ENCODE data around the gene GRM4.

Gene GRM4

GRCh38 chr6:34142061-34142998 lies 3.6 kb downstream of the GRM4 start:
- DNase-seq (ENCODE audit: low spot score): no peak

DNA sequence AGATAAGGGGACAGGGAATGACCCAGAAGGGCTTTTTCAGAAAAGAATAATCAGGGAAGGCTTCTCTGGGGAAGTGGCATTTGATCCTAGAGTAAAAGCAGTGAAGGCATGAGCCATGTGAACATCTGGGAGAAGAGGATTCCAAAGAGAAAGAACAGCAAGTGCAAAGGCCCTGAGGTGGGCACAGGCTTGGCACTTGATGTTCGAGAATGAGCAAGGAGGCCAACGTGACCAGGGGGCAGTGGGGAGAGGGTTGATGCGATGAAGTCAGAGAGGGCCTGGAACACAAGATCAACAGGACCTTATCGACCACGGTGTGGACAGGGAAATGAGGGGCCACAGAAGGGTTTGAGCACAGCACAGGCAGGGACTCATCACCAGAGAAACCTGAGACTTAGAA lies 5.8 kb downstream of the GRM4 start:
- DNase-seq (ENCODE audit: low spot score): no peak

- DNase-seq (ENCODE audit: low spot score): no peak
Measured at GRCh38 chr6:34138914-34139510, 6.9 kb downstream of the GRM4 start.

GRCh38 chr6:34138191-34138590 lies 7.7 kb downstream of the GRM4 start:
- DNase-seq (ENCODE audit: low spot score): no peak

- DNase-seq (ENCODE audit: low spot score): no peak
Measured at GRCh38 chr6:34135541-34135940, 10.3 kb downstream of the GRM4 start.

- DNase-seq (ENCODE audit: low spot score): peak; percentile 42
Measured at GRCh38 chr6:34132486-34133185, 13.3 kb downstream of the GRM4 start.

DNA sequence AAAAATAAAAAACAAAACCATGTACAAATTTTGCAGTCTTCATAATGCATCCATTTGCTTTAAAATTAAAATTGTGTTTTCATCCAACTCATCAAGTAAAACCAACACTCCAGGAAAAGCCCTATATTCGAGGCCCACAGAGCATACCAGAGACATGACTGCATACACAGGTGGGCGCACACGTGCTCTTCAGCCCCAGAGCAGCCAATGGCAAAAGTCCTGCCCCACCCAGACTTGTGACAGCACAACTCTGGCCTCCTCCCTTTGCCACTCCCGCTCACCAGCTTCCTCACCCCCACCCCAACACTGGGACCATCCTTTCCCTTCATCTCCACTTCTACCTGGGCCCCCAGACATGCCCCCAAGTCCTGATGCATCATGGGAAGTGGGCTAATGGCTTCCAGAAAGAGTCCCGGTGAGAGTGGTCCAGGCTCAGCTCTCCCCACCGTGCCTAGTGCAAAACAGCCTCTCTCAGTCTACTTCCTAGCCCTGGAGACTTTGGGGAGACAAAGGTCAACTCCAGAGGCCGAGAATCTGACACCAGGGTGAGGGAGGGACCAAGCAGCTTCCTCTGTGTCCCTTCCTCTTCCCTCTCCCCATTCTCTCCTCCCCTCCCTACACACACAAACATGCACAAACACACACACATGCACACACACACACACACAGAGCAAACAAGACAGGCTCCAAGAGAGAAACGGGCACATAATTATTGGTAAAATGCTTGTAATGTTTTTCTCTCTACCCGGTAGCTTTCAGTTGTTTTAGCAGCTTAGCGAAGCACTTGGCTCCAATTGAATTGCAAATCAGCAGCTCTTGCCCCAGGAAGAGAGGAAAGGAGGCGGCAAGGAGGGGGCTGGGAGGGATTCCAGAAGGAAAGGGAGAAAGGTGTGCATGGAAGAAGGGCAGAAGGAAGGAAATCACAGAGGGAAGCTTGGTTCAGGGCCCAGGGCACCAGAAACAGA lies 14.3 kb downstream of the GRM4 start:
- no peak for DNase-seq (ENCODE audit: low spot score)

GRCh38 chr6:34130862-34131261 lies 15.0 kb downstream of the GRM4 start:
- no peak for DNase-seq (ENCODE audit: low spot score)

DNA sequence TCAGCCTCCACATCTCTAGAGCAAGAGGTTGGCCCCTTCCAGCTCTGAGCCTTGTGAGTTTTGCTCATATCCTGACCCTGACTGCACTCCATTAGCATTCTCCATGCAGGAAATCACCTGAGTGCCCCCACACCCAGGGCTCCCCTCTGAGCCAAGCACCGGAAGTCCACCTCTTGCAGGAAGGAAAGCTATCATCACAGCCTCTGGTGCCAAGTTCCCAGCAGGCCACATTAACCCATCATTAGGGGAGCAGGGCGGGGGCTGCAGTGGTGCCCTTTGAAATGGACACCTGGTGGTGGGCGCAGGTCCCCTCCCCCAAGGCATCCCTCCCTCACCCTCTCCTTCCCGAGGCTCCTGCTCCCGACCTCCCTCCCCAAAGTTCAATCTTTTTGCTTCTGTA lies 16.1 kb downstream of the GRM4 start:
- DNase-seq (ENCODE audit: low spot score): no peak

DNA sequence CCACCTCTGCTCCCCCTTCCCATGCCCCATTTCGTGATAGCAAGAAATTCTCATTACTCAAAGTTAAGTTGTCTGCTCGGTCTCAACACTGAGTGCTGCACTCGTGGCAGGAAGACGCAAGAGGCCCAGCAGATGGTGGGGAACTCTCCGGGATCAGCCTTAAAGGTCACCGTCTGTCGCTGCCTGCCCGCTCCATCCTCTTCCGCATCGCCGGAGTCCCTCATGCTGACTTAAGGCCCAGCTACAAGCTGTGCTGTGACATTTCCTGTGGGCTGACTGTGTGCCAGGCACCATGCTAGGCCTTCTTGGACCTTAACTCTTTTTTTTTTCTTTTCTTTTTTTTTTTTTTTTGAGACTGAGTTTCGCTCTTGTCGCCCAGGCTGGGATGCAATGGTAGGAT lies 17.8 kb downstream of the GRM4 start:
- DNase-seq (ENCODE audit: low spot score): no peak

DNA sequence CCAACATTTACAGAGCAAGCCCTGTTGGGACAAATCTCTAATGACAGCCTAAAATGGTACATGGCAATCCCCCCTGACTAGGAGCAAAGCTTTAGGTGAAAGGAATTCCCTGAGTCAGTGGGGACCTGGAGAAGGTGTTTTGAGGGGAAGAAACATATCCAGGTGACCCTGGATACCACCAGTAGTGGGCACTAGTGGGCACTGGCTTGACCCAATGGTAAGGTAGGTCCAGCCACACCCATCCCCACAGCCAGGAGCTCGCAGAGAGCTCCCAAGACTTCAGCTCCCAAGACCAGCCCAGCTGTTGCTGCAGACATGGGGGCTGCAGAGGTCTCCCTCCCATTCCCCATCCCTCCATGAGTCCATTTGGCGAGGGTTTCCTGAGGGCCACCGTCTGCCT lies 19.5 kb downstream of the GRM4 start:
- DNase-seq (ENCODE audit: low spot score): no peak

DNA sequence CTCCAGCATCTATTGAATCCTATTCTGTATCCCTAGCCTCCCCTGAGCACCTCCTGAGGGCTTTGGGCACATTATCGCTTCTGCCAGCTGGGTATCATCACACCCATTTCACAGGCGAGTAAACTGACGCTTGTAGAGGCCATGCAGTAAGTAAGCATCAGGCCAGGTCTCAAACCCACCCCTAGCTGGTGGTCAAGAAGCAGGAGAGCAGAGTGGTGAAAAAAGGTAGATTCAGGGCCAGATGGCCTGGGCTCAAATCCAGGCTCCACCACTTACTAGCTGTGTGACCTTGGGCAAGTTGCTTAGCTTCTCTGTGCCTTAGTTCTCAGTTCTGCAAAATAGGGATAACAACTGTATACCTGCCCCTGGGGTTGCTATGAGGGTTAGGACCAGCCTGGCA lies 19.9 kb downstream of the GRM4 start:
- DNase-seq (ENCODE audit: low spot score): no peak

DNA sequence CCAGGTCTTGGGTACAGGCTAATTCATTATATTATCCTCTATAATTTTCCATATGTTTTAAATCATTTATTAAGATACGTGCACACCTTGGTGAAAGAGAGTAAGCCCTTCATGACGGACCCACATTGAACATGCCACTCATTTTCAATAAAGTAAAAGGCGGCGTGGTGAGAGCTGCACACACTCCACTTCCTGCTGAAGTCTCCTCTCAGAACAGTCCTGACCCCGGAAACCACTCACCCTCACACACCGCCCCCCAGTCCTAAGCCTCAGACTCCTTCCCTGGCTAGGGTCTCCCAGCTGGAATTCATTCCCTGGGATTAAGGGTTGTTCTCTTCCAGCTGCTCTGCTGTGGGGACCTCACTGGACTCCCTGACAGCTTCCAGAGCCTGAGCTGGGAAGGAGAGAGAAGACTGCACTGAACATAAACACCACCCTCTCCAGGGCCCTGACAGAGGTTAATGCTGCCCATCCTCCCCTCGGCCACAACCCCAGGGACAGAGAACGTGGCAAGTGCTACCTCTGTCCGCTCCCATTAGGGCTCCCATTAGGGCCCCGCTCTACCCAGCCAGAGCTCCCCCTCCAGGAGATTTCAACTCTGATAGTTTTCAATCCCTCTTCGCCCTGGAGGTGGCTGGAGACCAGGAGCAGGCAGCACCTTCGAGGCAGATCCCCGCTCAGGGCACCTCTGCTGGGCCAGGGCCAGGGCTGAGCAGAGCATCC lies 24.8 kb downstream of the GRM4 start:
- no peak for DNase-seq (ENCODE audit: low spot score)

GRCh38 chr6:34115915-34116314 lies 30.0 kb downstream of the GRM4 start:
- DNase-seq (ENCODE audit: low spot score): no peak

- DNase-seq (ENCODE audit: low spot score): peak; percentile 46
Measured at GRCh38 chr6:34115403-34115795, 30.5 kb downstream of the GRM4 start.

DNA sequence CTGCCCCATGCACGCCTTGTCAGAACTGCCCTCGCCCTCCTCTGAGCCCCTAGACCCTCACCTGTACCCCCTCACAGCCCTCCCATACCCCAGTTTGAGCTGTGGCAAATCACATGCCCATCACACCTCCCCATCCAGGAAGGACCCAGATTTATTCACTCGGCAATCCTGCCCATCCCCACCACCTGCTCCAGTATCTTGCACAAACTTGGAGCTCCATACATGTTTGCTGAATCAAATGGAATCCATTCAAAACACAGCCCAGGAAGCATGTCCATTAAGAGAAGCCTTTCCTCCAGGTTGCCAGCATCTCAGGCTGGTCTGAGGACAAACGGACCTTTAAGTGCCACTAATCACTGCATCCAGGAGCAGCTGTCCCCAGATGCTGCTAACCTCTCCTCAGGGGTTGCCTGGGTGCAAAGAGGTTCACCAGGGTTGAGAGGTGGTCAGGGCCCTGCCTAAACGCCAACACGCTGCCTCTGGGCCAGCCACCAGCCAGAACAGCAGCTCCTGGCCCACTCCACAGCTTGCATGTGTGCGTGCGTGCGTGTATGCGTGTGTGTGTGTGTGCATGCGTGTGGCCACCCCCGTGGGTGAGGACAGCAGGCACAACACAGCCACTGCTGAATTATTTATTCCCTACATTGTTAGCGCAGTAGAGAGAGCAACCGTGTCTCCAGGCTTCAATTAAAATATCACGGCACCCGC lies 31.0 kb downstream of the GRM4 start:
- no peak for DNase-seq (ENCODE audit: low spot score)

GRCh38 chr6:34113532-34113931 lies 32.4 kb downstream of the GRM4 start:
- no peak for DNase-seq (ENCODE audit: low spot score)

DNA sequence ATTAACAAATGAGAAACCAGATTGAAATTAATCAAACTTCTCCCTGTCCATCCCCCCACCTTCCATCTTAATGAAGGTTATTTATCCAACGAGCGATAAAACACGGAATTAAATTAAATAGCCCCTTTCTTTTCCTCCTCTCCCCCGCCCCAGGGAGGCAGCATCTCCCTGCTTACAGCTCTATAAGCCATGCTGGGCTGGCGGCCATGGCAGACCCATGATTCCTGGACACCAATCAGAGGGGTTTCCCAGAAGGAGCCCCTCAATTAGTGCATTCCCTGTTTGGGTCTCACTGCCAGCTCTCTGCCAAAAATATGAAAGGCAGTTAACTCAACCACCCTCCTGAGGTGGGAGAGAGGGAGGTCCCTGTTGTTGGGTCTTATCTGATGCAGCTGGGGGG lies 33.8 kb downstream of the GRM4 start:
- DNase-seq (ENCODE audit: low spot score): no peak

DNA sequence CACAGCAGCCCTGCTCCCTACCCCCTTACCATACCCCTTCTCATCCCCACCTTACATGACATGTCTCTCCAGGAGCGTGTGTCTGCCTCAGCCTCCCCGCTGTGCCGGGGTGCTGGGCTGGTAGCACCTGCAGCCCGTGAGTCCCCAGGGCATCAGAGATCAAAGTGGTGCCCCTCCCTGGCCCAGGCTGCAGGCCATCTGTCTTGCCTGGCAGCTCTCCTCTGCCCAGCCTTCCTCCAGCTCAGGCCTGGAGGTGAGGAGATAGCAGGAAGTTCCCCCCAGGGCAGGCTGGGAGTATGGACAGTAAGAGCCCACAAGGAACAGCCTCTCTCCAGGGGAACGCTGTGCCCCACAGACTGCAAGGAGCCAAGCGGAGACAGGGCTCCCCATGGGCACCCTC lies 35.3 kb downstream of the GRM4 start:
- DNase-seq (ENCODE audit: low spot score): no peak

GRCh38 chr6:34108176-34108575 lies 37.7 kb downstream of the GRM4 start:
- DNase-seq (ENCODE audit: low spot score): no peak

DNA sequence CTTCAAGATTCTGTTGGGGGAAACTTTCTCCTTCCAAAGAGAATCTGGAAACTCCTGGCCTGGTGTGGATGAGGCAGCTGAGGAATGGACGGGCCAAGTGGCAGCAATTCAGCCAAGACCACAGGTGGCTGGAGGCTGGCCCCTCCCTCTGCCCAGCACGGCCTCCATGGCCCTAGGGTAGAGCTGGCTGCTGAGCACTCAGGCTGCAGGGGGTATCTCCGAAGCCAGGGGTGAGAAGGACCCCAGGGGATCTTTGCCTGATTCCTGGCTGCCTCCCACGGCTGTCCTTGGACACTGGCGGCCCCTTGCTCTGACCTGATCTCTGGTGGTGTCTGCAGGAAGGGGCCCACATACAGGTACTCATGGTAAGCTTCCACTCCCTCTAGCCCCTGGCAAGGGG lies 39.0 kb downstream of the GRM4 start:
- no peak for DNase-seq (ENCODE audit: low spot score)

All from germinal center (tissue), 1 donor.